ENCODE measurements around the gene RFT1. TPM values are rescaled to one million over a fixed set of nuclear protein-coding genes. Genes with fewer than 3 reads are reported as not detected.

The RFT1 gene
- polyA plus RNA-seq, 3 donors = 8.2 to 34.9 (median 25.6) TPM

GRCh38 chr3:53092216-53092615, 38.0 kb downstream of the RFT1 start:
- WGBS (ENCODE audit: insufficient coverage) = 98% methylated on average over 9 of the region's 11 CpGs
- peak overlapping the region; percentile 41 for H3K9ac ChIP-seq (ENCODE audit: insufficient read depth, low read length, poor library complexity, severe bottlenecking)
- no peaks in the 10 kb centered on the region for H3K9me3 Mint-ChIP-seq

GRCh38 chr3:53091011-53091410, 39.2 kb downstream of the RFT1 start:
- Mint-ChIP-seq H3K27ac (peak overlapping the region in 1 of 7 donors; percentile 19), H3K27me3 (ENCODE audit: low read depth in 3 of 3) (no peaks in the 10 kb centered on the region), H3K4me1 (peaks cover 16% of the 10 kb centered on the region)

More at GRCh38 chr3:53092216-53092615, 38.0 kb downstream of the RFT1 start:
- no peaks in the 10 kb centered on the region for H4K20me1 ChIP-seq (ENCODE audit: insufficient read depth, low read length)
- Mint-ChIP-seq H3K27ac (peak overlapping the region in 4 of 7 donors; percentile 5 to 65 (median 36)), H3K36me3 (peaks cover 54 to 87% of the 10 kb centered on the region in 2 donors), H3K27me3 (ENCODE audit: low read depth in 3 of 3) (no peaks in the 10 kb centered on the region), H3K4me3 (no peak overlapping the region), H3K4me1 (peaks cover 16% of the 10 kb centered on the region)
- no peak overlapping the region for H2AFZ ChIP-seq (ENCODE audit: insufficient read depth, low read depth, low read length, poor library complexity, severe bottlenecking)
- H3K27ac ChIP-seq (ENCODE audit: low read depth in 1 of 2, low read length in 2 of 2) = peak overlapping the region in 1 of 2 donors; percentile 46
- H3K4me1 ChIP-seq (ENCODE audit: control insufficient read depth in 1 of 2, insufficient read depth in 2 of 2, low read length in 2 of 2) = peaks cover 17 to 22% of the 10 kb centered on the region in 2 donors
- intact Hi-C loops (cut with micrococcal nuclease) = no loop called here
- no peak overlapping the region for H3K4me2 ChIP-seq (replicated peaks; ENCODE audit: extremely low read depth, low read length, poor library complexity, severe bottlenecking)
- DNase-seq = no peak
- H3K79me2 ChIP-seq (ENCODE audit: insufficient read depth, low read length) = no peaks in the 10 kb centered on the region
- no peak for TF ChIP-seq CTCF (IDR thresholded peaks at IDR 0.05)
- no peaks in the 10 kb centered on the region for H3K27me3 ChIP-seq (ENCODE audit: control insufficient read depth in 2 of 2, insufficient read depth in 2 of 2, low read length in 2 of 2)
- H3K9me3 ChIP-seq (replicated peaks in 1 of 2; ENCODE audit: control insufficient read depth in 1 of 2, insufficient read depth in 1 of 2, low read length in 2 of 2) = no peaks in the 10 kb centered on the region
- no peak overlapping the region for H3K4me3 ChIP-seq (replicated peaks in 1 of 3; ENCODE audit: low read depth in 2 of 3, low read length in 3 of 3)
- peaks cover 24 to 86% of the 10 kb centered on the region in 2 donors for H3K36me3 ChIP-seq (replicated peaks in 1 of 2; ENCODE audit: control insufficient read depth in 1 of 2, insufficient read depth in 2 of 2, low read length in 2 of 2)

More at GRCh38 chr3:53091011-53091410, 39.2 kb downstream of the RFT1 start:
- H3K4me3 Mint-ChIP-seq = no peak overlapping the region
- Histone ChIP-seq H3K9me3 (replicated peaks in 1 of 2; ENCODE audit: control insufficient read depth in 1 of 2, insufficient read depth in 1 of 2, low read length in 2 of 2) (no peaks in the 10 kb centered on the region), H3K27ac (ENCODE audit: low read depth in 1 of 2, low read length in 2 of 2) (no peak overlapping the region), H4K20me1 (ENCODE audit: insufficient read depth, low read length) (no peaks in the 10 kb centered on the region), H3K27me3 (ENCODE audit: control insufficient read depth in 2 of 2, insufficient read depth in 2 of 2, low read length in 2 of 2) (no peaks in the 10 kb centered on the region), H3K9ac (ENCODE audit: insufficient read depth, low read length, poor library complexity, severe bottlenecking) (no peak overlapping the region), H2AFZ (ENCODE audit: insufficient read depth, low read depth, low read length, poor library complexity, severe bottlenecking) (no peak overlapping the region), H3K4me3 (replicated peaks in 1 of 3; ENCODE audit: low read depth in 2 of 3, low read length in 3 of 3) (no peak overlapping the region), H3K36me3 (replicated peaks in 1 of 2; ENCODE audit: control insufficient read depth in 1 of 2, insufficient read depth in 2 of 2, low read length in 2 of 2) (peaks cover 24 to 81% of the 10 kb centered on the region in 2 donors), H3K4me1 (ENCODE audit: control insufficient read depth in 1 of 2, insufficient read depth in 2 of 2, low read length in 2 of 2) (peaks cover 17 to 22% of the 10 kb centered on the region in 2 donors), H3K79me2 (ENCODE audit: insufficient read depth, low read length) (no peaks in the 10 kb centered on the region), H3K4me2 (replicated peaks; ENCODE audit: extremely low read depth, low read length, poor library complexity, severe bottlenecking) (no peak overlapping the region)
- intact Hi-C loops (cut with micrococcal nuclease) = no loop called here
- no peak for TF ChIP-seq CTCF (IDR thresholded peaks at IDR 0.05)
- H3K36me3 Mint-ChIP-seq = peaks cover 59 to 87% of the 10 kb centered on the region in 2 donors
- WGBS (ENCODE audit: insufficient coverage) = 76% methylated on average over 3 of the region's 5 CpGs
- no peaks in the 10 kb centered on the region for H3K9me3 Mint-ChIP-seq
- no peak for DNase-seq

Measured in CD14-positive monocyte (primary cell).